PC-9 (cell line): ENCODE results near the gene LRP11. TPM values are rescaled to one million over a fixed set of nuclear protein-coding genes. Genes with fewer than 3 reads are reported as not detected.

Experiments
- BruUV-seq: library from RNA; stranded (reverse); fragments of 400-500 nt; replicated peaks from 2 replicates; lab custom pipeline; 2021; lab: Mats Ljungman, UMichigan
- CTCF ChIA-PET: fragments of 300-600 bp; sonication (Branson Sonifier 250); formaldehyde crosslinking; loops from one replicate; lab custom pipeline; 2022; ENCODE audit warnings: antibody characterized with exemption; lab: Charles Lee
- POLR2A ChIA-PET: fragments of 300-600 bp; sonication (Branson Sonifier 250); formaldehyde crosslinking; loops from one replicate; lab custom pipeline; 2022; ENCODE audit warnings: antibody characterized with exemption; ENCODE audit not compliant: unreplicated experiment; lab: Charles Lee
- DNase-seq, 2 experiments: peaks; one replicate each; pipeline versions ENCODE4 v3.0.0 to v3.0.0-alpha.2; 2015 to 2022; ENCODE audit warnings: mixed read lengths in 1 of 2
- H2AFZ ChIP-seq: fragments of 200-600 bp; sonication (generic); 2 replicates; pipeline ENCODE4 v1.8.1; 2017; ENCODE audit warnings: antibody characterized with exemption
- H3F3A ChIP-seq: fragments of 200-600 bp; sonication (generic); 2 replicates; pipeline ENCODE4 v1.8.1; 2017; ENCODE audit warnings: antibody characterized with exemption, mild to moderate bottlenecking, low read depth; ENCODE audit not compliant: insufficient read depth
- H3K27ac ChIP-seq: fragments of 200-600 bp; sonication (generic); 2 replicates; pipeline ENCODE4 v1.6.1; 2016; ENCODE audit warnings: mixed run types
- H3K27me3 ChIP-seq: fragments of 200-600 bp; sonication (generic); 2 replicates; pipeline ENCODE4 v1.6.1; 2016; ENCODE audit warnings: low read depth, mixed run types; ENCODE audit not compliant: insufficient read depth
- H3K36me3 ChIP-seq: fragments of 200-600 bp; sonication (generic); 2 replicates; pipeline ENCODE4 v1.6.1; 2016; ENCODE audit warnings: low read depth, mixed run types
- H3K4me1 ChIP-seq: fragments of 200-600 bp; sonication (generic); replicated peaks from 2 replicates; pipeline ENCODE4 v1.6.1; 2016; ENCODE audit warnings: mixed run types; ENCODE audit not compliant: insufficient read depth
- H3K4me2 ChIP-seq: fragments of 200-600 bp; sonication (generic); 2 replicates; pipeline ENCODE4 v1.6.1; 2017; ENCODE audit warnings: mixed run types
- H3K4me3 ChIP-seq: fragments of 200-600 bp; sonication (generic); 2 replicates; pipeline ENCODE4 v1.6.1; 2016; ENCODE audit warnings: mixed run types
- H3K79me2 ChIP-seq: fragments of 200-600 bp; sonication (generic); 2 replicates; pipeline ENCODE4 v1.6.1; 2017; ENCODE audit warnings: low read depth, mixed run types
- H3K9me2 ChIP-seq: fragments of 200-600 bp; sonication (generic); 2 replicates; pipeline ENCODE4 v1.8.1; 2017; ENCODE audit warnings: mild to moderate bottlenecking; ENCODE audit not compliant: insufficient read depth
- H3K9me3 ChIP-seq: fragments of 200-600 bp; sonication (generic); 2 replicates; pipeline ENCODE4 v1.8.1; 2016; ENCODE audit warnings: low read depth; ENCODE audit not compliant: insufficient read depth
- H4K20me1 ChIP-seq: fragments of 200-600 bp; sonication (generic); 2 replicates; pipeline ENCODE4 v1.8.1; 2017; ENCODE audit not compliant: insufficient read depth
- CTCF ChIP-seq: fragments of 200-600 bp; sonication (generic); conservative IDR thresholded peaks from 2 replicates; pipeline ENCODE4 v1.6.1; 2017; ENCODE audit warnings: mixed run types, antibody characterized with exemption, mild to moderate bottlenecking, moderate library complexity
- EZH2 ChIP-seq: fragments of 200-600 bp; sonication (generic); IDR thresholded peaks from 2 replicates; pipeline ENCODE4 v1.8.0; 2017; ENCODE audit warnings: antibody characterized with exemption, low read depth
- intact Hi-C: fragments of 100-400 bp; cut with micrococcal nuclease; formaldehyde crosslinking; loops from one replicate; pipeline ENCODE4 v1.10.0; 2022; ENCODE audit not compliant: unreplicated experiment
- total RNA-seq: library from RNA; stranded (reverse); gene quantifications from 2 replicates; pipeline ENCODE4 v1.2.3, GENCODE V29; 2021

Gene LRP11
- total RNA-seq, 1 experiment from 2014 or later: 38.6 TPM

GRCh38 chr6:149856256-149856994 lies 7.7 kb downstream of the LRP11 start:
- Histone ChIP-seq H3K4me2 (peak overlapping the region; percentile 80), H3K79me2 (peaks cover 79% of the 10 kb centered on the region), H3K9me3 (no peaks in the 10 kb centered on the region), H4K20me1 (no peaks in the 10 kb centered on the region), H3K27ac (peak overlapping the region; percentile 96), H3K4me3 (peak overlapping the region; percentile 57), H3K27me3 (no peaks in the 10 kb centered on the region), H3K4me1 (peaks cover 97% of the 10 kb centered on the region), H3F3A (peaks cover 53% of the 10 kb centered on the region), H2AFZ (no peak overlapping the region), H3K36me3 (peaks cover 5% of the 10 kb centered on the region; the same call in 1 of the 2 replicates), H3K9me2 (no peaks in the 10 kb centered on the region)
- DNase-seq: no peak
- TF ChIP-seq CTCF (no peak), EZH2 (no peak)
- ChIA-PET CTCF (no interaction called here), POLR2A (no interaction called here)
- intact Hi-C loops: no loop called here
- TSS peak; percentile 1 for BruUV-seq

GRCh38 chr6:149855741-149856140 lies 8.4 kb downstream of the LRP11 start:
- Histone ChIP-seq H4K20me1 (no peaks in the 10 kb centered on the region), H3K9me3 (no peaks in the 10 kb centered on the region), H3K36me3 (peaks cover 10% of the 10 kb centered on the region; the same call in 1 of the 2 replicates), H3K79me2 (peaks cover 72% of the 10 kb centered on the region), H3K27ac (peak overlapping the region; percentile 96), H3K4me2 (peak overlapping the region; percentile 80), H3K4me1 (peaks cover 95% of the 10 kb centered on the region), H3K27me3 (no peaks in the 10 kb centered on the region), H3K9me2 (no peaks in the 10 kb centered on the region), H3F3A (peaks cover 53% of the 10 kb centered on the region), H2AFZ (no peak overlapping the region), H3K4me3 (peak overlapping the region; percentile 57)
- DNase-seq: peak in 1 of 2 experiments; percentile 48
- TF ChIP-seq CTCF (no peak), EZH2 (no peak)
- intact Hi-C loops: loop anchor here (1.0 kb wide), 2 partner anchors 8 kb away; no protein-coding TSS in a partner anchor
- ChIA-PET POLR2A (no interaction called here), CTCF (no interaction called here)
- BruUV-seq: no TSS peak

- peak overlapping the region; percentile 96 for H3K27ac ChIP-seq
- peak overlapping the region; percentile 57 for H3K4me3 ChIP-seq
- H3K4me1 ChIP-seq: peaks cover 90% of the 10 kb centered on the region
- no peaks in the 10 kb centered on the region for H3K9me2 ChIP-seq
- H2AFZ ChIP-seq: no peak overlapping the region
- H3K79me2 ChIP-seq: peaks cover 68% of the 10 kb centered on the region
- POLR2A ChIA-PET: no interaction called here
- peaks cover 53% of the 10 kb centered on the region for H3F3A ChIP-seq
- peaks cover 14% of the 10 kb centered on the region; the same call in 1 of the 2 replicates for H3K36me3 ChIP-seq
- no TSS peak for BruUV-seq
- H4K20me1 ChIP-seq: no peaks in the 10 kb centered on the region
- H3K27me3 ChIP-seq: no peaks in the 10 kb centered on the region
- no peaks in the 10 kb centered on the region for H3K9me3 ChIP-seq
- intact Hi-C loops: loop anchor here (1.0 kb wide), 2 partner anchors 8 kb away; no protein-coding TSS in a partner anchor
- CTCF ChIA-PET: interaction anchor here (1.5 kb wide), 1 partner anchor 14 kb away, joined by 3 read pairs; no protein-coding TSS in a partner anchor
- TF ChIP-seq CTCF (no peak), EZH2 (no peak)
- H3K4me2 ChIP-seq: peak overlapping the region; percentile 80
- DNase-seq: peak; percentile 63 to 98
These were observed 9.0 kb downstream of the LRP11 start for GRCh38 chr6:149855040-149855654.
